GM19463 (cell line): ENCODE measurements around the gene LRRC56.
A peak's percentile ranks its signal among the peaks of the same experiment; 100 is the strongest.
"Not testable (repeated sequence)": the region's sequence is repeated elsewhere in the genome, so short reads cannot be mapped to it uniquely, and the experiment has no call there.

ENCODE experiments used
- ATAC-seq: cut with Tn5 transposase; IDR thresholded peaks from one replicate; pipeline ENCODE4 v1.9.1; 2021; ENCODE audit warnings: mild to moderate bottlenecking, moderate library complexity; ENCODE audit not compliant: unreplicated experiment

The LRRC56 gene

DNA sequence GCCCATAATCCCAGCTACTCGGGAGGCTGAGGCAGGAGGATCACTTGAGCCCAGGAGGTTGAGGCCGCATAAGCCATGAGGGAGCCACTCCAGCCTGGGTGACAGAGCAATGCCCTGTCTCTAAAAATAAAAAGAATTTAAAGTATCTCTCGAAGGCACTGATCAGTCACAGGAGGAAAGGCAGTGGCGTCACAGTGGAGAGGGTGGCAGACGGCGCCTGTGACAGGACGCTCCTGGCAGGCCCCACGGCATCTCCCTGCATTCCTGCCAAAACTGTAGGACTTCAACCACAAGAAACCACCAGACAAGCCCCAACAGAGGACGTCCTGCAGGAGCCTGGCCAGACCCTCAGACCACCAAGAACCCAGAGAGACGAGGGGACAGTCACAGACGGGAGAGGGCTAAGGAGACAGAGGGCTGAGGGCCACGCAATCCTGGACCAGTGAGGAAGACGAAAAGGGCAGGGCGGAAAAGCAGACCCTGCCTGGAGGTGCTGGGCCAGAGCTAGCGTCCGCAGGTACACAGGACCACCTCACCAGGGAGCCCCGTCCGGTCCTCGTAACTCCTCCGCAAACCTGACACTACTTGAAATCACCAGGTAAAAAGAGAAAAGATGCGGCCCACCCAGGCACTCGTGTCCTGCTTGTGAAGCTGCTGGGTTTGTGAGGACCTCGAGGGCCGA lies 36.2 kb upstream of the LRRC56 start:
- ATAC-seq: no peak

DNA sequence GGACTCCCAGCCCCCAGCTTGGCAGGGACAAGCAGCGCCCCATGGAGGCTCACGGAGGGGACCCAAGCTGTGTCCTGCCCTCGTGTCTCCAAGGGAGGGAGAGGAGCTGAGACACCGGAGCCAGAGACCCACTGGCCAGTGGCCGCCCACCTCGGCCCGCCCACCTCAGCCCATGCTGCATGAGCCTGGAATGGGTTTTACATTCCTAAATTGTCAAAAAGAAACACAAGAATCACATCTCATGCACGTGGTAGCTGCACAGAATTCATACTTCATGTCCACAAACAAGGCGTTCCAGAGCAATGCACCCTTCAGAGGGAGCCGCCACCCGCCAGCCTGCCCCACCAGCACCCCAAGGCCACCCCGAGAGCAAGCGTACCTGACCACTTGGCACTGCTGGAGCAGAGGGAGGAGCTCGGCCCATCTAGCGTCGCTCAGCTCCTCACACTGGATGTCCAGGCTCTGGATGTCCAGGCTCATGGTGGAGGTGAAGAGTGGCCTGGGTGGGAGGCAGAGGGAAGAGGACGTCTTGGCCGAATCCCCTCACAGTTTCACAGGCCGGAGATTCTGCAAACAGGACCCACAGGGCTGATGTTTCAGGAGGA lies 35.5 kb upstream of the LRRC56 start:
- no peak for ATAC-seq

DNA sequence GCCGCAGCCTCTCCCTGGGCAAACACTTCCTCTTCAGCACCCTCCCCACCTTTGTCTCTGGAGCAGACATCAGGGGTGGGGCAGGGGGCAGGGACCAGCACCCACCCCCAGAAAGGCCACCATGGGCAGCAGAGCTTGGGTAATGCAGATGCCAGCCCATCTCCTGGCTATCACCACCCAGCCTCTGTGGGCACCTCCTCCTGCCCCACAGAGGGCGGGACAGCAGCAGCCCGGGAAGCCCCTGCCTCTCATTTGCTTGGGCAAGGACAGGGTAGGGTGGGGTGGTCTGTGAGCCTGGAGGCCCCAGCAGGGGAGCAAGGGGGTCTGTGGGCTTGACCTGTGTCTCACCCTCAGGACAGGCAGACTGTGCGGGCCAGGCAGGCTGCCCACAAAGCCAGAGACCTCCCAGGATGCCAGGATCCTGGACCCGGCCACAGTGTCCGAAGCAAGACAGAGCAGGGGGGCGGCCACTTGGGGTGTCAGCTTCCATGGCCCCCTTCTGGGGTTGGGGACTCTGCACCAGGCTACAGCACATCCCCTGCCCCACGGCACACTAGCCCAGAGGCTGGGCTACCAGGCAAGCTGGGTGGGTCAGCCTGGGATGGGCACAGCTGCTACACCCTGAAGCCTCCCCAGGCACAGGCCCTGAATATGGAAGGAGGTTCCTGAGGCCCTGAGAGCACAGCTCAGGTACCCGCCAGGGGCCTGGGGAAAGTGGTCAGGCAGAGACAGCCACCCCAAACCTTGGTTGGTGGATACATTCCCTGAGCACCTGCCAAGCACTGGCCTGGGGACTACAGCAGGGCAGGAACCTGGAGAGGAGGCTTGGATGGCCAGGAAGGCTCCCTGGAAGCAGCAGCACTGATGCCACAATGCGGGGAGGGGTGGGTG lies 34.8 kb upstream of the LRRC56 start:
- no peak for ATAC-seq

DNA sequence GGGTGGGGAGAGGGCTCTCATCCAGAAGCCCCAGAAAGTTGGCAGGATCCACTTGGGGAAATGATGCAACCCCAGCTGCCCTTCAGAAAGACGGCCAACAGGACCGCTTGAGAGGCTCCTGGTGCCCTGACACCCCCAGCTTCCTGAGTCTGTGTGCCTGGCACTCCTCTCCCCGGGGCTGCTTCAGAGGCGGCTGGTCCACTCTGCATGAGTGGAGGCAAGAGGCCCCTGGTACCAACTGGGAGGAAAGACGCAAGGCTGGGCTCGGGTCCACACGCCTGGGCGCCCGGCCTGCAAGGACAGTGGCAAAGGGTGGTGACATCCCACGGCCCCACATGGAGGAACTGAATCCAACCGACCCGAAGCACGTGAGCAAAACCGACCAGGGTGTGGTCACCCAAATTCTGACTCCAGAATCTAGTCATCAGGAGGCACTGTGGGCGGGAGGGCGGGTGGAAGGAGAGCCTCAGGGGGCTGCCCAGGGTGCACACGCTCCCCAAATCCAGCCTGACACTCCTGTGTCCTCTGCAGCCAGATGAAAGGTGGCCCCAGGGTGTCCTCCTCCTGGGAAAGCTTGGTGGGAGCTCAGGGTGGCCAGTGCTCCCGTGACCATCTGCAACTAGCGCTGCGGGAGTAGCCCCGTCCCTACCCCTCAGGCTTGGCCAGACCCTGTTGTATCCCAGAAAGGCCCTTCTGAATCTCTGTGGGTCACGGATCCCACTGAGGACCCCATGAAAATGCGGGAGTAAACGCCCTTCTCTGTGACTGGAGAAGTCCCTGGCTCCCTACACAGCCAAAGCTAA lies 33.9 kb upstream of the LRRC56 start:
- no peak for ATAC-seq

DNA sequence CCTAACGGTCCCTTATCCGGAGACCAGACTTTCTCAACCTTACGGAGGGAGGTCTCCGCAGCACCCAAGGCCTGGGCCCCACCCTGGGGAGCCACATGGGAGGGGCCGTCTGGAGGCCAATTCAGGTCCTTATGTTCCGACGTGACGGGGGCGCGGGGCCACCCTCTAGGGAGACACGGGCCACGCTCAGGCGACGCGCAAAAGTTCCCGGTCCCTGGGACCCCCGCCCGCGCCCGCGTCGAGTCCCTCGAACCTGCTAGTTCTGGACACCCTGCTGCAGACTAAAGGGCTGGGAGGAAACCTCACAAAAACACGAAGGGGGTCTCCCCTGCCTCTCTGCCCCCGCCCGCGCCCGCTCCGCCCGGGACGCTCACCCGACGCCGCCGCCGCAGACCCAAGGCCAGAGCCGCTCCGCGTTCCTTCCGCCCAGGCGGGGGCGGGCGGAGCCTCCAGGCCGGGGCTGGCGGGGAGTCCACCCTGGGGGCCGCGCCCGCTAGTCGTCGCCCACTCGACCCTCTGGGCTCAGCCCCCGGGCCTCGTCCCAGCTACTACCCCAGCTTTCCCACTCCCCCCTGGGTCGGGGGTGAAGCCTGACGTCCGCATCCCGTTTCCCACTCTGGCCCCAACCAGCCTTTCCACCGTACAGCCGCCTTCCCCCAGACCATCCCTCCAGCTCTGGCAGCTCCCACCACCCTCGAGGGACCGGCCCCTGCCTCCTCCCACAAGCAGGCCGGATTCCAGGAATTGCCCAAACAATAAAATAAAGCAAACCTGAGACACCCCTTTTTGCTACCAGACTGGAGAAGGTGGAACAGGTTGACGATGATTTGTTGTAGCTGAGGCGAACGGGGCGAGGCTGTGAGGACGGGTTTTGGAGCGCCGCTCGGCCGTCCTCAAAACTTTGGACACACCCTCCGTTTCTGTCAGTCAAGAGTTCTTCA lies 33.0 kb upstream of the LRRC56 start:
- ATAC-seq: no peak

DNA sequence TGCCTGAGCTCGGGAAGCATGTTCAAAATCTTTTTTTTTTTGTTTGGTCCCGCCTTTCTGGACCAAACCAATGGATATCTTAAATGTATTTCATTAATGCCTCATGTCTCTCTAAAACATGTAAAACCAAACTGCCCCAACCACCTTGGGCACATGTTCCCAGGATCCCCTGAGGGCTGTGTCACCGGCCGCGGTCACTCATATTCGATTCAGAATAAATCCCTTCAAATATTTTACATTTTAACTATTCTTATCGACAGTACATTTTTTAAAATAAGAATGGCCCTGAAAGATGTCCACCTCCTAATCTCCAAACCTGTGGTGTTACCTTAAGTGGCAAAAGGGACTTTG lies 32.4 kb upstream of the LRRC56 start:
- no peak for ATAC-seq

DNA sequence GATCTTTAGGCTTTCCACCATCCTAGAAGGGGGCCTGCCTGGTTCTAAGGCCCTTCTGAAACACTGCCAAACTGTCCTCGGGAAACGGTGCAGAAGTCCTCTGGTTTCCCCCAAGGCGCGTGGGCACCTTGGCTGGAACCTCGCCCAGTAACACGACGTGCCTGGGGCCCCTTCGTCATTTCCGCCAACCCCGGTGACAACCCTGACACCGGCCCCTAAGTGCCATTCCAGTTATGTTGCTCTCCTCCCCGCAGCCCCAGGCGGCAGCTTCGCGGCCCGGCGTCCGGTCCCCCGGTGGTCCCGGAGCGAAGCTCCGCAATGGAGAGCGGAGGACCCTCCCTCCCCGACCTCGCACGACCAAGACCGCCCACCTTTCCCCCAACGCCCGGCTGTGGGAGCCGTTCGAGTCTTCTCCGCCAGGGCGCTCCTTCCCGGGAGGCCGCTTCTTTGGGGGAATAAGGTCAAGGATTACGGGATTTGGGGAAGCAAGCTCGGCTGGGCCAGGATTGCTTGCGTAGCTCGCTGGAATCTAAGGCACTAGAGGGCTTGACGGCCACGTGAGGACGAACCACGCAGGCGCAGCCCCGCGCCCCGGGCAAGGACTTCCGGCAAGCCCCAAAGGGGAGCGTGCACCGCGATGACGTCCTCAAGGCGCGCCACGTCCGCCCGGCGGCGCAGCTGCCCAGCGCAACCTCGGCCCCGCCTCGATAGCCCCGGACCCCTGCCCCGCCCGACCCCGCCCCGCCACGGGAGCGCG lies 30.9 kb upstream of the LRRC56 start:
- peak; percentile 66 for ATAC-seq

DNA sequence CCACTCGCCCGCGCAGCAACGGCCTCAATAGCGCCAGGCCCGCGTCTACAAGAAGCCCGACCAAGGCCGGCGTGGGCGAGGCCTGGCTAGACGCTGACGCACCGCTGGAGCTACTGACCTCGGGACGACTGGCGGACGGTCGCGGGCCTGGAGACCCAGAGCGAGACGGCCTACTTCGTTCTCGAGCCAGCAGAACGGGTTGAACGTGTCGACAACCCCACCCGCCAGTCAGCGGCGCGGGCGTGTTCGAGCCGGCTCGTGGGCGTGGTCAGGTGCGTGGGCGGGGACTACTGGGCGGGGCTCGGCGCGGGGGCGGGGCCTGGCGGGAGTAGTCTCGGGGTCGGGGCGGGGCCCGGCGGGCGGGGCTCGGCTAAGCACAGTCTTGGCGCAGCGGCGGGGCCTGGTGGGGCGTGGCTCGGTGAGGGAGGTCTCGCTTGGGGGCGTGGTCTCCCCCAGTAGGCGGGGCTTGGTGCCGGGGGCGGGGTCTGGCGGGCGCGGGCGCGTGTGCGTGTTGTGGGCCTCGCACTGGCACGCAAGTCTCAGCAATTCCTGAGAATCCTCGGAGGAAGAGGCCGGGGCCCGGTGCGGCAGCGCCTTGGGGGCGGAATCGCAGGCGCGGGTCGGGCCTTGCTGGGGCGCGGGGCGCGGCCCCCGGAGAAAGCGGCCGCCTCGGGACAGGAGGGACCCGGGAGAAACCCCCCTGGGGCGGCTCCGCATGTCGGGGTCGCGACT lies 30.2 kb upstream of the LRRC56 start, which contains the start of gene RNH1:
TSS of gene RNH1 (minus strand) at position 248 of the 732 bp plus-strand sequence. CDS start 5,080 bp downstream, outside the sequence.
- peak; percentile 37 for ATAC-seq

DNA sequence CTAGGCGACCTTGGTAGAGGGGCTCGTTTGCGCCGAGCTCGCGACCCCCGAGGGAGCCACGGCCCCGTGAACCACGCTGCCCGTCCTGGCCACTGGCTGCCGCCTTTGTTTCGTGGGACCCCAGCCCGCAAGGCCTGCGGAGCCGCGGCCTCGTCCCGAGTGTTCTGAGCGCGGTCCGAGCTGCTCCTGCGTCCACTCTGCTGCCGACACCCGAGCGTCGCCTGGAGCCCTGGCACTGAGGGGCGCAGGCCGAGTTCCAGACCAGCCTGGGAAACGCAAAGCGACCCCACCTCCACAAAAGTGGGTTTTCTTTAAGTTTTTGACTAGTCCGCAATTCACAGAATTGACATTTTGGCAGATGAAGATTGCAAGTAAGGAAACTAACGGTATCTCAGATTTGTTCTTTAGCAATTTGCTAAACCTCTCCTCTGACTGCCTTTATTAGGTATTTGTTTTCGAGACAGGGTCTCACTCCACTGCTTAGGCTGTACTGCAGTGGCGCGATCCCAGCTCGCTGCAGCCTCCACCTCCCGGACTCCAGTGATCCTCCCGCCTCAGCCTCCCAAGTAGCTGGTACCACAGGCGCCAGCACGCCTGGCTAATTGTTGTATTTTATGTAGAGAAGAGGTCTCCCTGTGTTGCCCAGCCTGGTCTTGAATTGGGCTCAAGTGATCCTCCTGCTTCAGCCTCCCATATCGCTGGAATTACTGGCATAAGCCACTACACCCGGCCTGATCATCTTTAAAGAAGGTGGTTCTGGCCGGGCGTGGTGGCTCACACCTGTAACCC lies 29.4 kb upstream of the LRRC56 start:
- no peak for ATAC-seq

DNA sequence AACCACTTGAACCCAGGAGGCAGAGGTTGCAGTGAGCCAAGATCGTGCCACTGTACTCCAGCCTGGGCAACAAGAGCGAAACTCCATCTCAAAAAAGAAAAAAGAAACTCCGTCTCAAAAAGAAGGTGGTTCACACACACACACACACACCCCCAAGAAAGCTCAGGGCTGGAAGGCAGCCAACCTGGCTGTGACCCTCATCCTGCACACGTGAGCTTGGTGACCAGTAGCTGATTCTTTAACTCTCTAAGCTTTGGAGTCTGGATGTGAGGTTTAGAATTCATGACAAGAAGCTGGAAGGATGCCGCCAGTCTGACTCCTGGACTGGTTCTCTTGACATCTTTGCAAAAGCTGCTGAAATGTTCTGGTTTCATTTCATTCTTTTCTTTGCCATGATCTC lies 28.4 kb upstream of the LRRC56 start:
- ATAC-seq: no peak

DNA sequence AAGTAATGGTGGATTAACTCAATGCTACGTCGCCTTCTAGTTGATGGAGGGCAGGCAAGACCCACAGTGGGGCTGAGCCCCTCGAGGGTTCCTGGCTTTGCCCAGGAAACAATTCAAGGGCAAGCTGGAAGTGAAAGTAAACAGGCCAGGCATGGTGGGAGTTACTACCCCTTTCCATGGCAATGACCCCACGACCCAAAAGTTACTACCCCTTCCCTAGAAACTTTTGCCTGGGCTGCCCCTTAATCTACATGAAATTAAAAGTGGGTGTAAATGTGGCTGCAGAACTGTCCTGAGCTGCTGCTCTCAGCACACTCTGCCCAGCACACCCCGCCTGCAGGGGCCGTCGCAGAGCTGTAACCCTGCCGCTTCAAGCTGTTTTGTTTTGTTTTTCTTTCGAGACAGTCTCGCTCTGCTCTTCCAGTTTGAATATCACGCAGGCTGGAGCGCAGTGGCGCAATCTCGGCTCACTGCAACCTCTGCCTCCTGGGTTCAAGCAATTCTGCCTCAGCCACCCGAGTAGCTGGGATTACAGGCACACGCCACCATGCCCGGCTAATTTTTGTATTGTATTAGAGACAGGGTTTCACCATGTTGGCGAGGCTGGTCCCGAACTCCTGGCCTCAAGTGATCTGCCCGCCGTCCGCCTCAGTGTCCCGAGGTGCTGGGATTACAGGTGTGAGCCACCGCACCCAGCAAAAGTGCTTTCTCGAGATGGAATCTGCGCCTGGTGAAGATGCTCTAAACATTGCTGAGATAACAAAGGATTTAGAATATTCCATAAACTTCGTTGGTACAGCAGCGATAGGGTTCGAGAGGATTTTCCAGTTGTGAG lies 24.3 kb upstream of the LRRC56 start:
- ATAC-seq: no peak

DNA sequence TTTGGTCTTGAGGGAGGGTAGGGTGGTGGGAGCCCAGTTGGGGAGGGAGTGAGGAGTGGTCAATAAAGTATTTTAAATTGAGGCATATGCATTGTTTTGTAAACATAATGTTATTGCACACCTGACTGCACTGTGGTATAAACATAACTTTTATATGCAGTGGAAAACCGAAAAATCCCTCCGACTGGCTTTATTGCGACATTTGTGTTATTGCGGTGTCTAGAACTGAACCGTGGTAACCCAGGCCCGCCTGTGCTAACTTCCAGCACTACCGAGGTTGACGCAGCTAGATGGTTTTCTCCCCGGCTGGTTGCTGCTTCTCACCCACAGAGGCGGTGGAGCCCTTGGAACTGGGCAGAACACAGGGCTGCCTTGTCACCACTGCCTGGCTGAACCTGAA lies 22.7 kb upstream of the LRRC56 start:
- ATAC-seq: no peak

DNA sequence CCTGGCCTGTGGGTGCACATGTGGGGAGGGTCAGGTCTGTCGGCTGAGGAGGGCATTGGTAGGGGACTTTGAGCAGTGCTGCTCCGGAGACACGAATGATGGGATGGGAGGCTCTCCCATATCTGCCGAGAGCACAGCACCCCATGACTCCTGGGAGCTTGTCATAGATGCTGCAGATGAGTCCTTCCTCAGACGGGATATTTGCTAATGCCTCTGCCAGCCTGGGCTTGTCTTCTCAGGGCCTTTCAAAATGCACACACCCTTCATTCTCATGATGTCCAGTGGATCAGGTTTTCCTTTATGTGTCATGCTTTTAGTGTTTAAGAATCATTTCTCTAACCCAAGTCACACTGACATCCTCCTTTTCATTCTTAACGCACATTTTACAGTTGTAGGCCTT lies 22.2 kb upstream of the LRRC56 start:
- ATAC-seq: no peak

DNA sequence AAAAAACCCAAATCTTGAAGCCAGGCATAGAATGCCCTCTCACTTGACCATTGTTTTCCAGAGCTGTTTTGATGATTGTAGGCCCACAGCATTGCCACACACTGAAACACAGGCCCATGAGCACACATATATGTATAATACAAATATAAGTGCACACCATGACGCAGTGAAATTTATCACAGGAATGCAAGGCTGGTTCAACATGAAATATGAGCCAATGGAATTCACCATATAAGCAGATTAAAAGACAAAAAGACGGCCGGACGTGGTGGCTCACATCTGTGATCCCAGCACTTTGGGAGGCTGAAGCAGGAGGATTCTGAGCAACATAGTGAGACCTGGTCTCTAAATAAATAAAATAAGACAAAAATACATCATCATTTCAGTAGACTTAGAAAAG lies 20.9 kb upstream of the LRRC56 start:
- ATAC-seq: no peak

DNA sequence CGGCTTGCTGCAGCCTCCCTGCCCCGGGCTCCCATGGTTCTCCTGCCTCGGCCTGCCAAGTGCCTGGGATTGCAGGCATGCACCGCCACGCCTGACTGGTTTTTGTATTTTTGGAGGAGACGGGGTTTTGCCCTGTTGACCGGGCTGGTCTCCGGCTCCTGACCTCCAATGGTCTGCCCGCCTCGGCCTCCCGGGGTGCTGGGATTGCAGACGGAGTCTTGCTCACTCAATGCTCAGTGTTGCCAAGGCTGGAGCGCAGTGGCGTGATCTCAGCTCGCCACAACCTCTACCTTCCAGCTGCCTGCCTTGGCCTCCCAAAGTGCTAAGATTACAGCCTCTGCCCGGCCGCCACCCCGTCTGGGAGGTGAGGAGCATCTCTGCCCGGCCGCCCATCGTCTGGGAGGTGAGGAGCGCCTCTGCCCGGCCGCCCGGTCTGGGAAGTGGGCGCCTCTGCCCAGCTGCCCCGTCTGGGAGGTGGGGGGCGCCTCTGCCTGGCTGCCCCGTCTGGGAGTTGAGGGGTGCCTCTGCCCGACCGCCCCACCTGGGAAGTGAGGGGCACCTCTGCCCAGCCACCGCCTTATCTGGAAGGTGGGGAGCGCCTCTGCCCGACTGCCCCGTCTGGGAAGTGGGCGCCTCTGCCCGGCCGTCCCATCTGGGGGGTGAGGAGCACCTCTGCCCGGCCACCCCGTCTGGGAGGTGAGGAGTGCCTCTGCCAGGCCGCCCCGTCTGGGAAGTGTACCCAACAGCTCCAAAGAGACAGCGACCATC lies 20.2 kb upstream of the LRRC56 start:
- ATAC-seq: not testable (repeated sequence)
